H1 (cell line): ENCODE data around the gene RHBDF2. TPM values are rescaled to one million over a fixed set of nuclear protein-coding genes. Genes with fewer than 3 reads are reported as not detected.

ENCODE experiments used
- CTCF ChIA-PET: fragments of 300-600 bp; sonication (Branson Sonifier 250); formaldehyde crosslinking; loops from one replicate; lab custom pipeline; 2021; ENCODE audit not compliant: partially characterized antibody; lab: Charles Lee
- POLR2A ChIA-PET: fragments of 300-600 bp; sonication (Branson Sonifier 250); formaldehyde crosslinking; loops from one replicate; lab custom pipeline; 2021; ENCODE audit warnings: inconsistent platforms; ENCODE audit not compliant: partially characterized antibody; lab: Charles Lee
- DNase-seq, 2 experiments: peaks; one replicate each; pipeline versions ENCODE4 v3.0.0 to v3.0.0-alpha.2; 2010 to 2022; ENCODE audit warnings: low spot score in 2 of 2, low read depth in 1 of 2, mixed read lengths in 1 of 2
- FAIRE-seq: peaks from 2 replicates; lab custom pipeline; 2011; peaks lifted over from hg19 to GRCh38; lab: Jason Lieb, UNC
- H2AFZ ChIP-seq: 2 replicates; pipeline ENCODE4 v1.8.1; 2012; ENCODE audit warnings: low read length, inconsistent platforms
- H2AK5ac ChIP-seq: 2 replicates; pipeline ENCODE4 v1.6.1; 2013; ENCODE audit warnings: low read depth, low read length
- H2BK120ac ChIP-seq: replicated peaks from 2 replicates; pipeline ENCODE3; 2013; ENCODE audit warnings: low read depth, low read length, inconsistent platforms
- H2BK12ac ChIP-seq: 2 replicates; pipeline ENCODE4 v1.6.1; 2013; ENCODE audit warnings: low read depth, low read length
- H2BK15ac ChIP-seq: 2 replicates; pipeline ENCODE4 v1.6.1; 2013; ENCODE audit warnings: low read length
- H2BK20ac ChIP-seq: 2 replicates; pipeline ENCODE4 v1.6.1; 2013; ENCODE audit warnings: low read length
- H2BK5ac ChIP-seq: 2 replicates; pipeline ENCODE4 v1.6.1; 2013; ENCODE audit warnings: low read depth, low read length
- H3K14ac ChIP-seq: 2 replicates; pipeline ENCODE4 v1.6.1; 2013; ENCODE audit warnings: inconsistent platforms; ENCODE audit not compliant: insufficient read length
- H3K18ac ChIP-seq: 2 replicates; pipeline ENCODE4 v1.6.1; 2013; ENCODE audit warnings: low read length; ENCODE audit errors: extremely low read depth
- H3K23ac ChIP-seq: 2 replicates; pipeline ENCODE4 v1.6.1; 2013; ENCODE audit warnings: inconsistent platforms; ENCODE audit not compliant: insufficient read length
- H3K23me2 ChIP-seq: 2 replicates; pipeline ENCODE4 v1.6.1; 2013; ENCODE audit warnings: low read depth, low read length
- H3K27ac ChIP-seq: 2 replicates; pipeline ENCODE4 v1.6.1; 2011; ENCODE audit warnings: low read depth, low read length, inconsistent platforms
- H3K27me3 ChIP-seq, 4 experiments: replicated peaks in 1 of 4; 1 replicate in 1 of 4; 2 replicates in 3 of 4; pipeline versions ENCODE4 v1.6.1 to v1.8.1; 2011 to 2013; ENCODE audit warnings: low read length in 3 of 4, mild to moderate bottlenecking in 3 of 4, inconsistent platforms in 2 of 4, mixed read lengths in 2 of 4, moderate library complexity in 1 of 4; ENCODE audit not compliant: control insufficient read depth in 3 of 4, insufficient read depth in 3 of 4; ENCODE audit errors: extremely low read depth in 1 of 4
- H3K36me3 ChIP-seq, 4 experiments: 2 replicates each; pipeline versions ENCODE4 v1.6.1 to v1.8.1; 2011 to 2013; ENCODE audit warnings: mild to moderate bottlenecking in 4 of 4, low read length in 3 of 4, moderate library complexity in 2 of 4, control low read depth in 1 of 4, inconsistent platforms in 1 of 4; ENCODE audit not compliant: insufficient read depth in 4 of 4, control insufficient read depth in 2 of 4
- H3K4ac ChIP-seq: replicated peaks from 2 replicates; pipeline ENCODE3; 2013; ENCODE audit warnings: low read length, low read depth, mixed read lengths, inconsistent platforms; ENCODE audit not compliant: insufficient read length
- H3K4me1 ChIP-seq, 4 experiments: replicated peaks in 1 of 4; 1 replicate in 1 of 4; 2 replicates in 3 of 4; pipeline versions ENCODE4 v1.6.1 to v1.8.1; 2011 to 2013; ENCODE audit warnings: low read length in 3 of 4, inconsistent platforms in 2 of 4, mixed read lengths in 1 of 4; ENCODE audit not compliant: insufficient read depth in 4 of 4, control insufficient read depth in 3 of 4
- H3K4me2 ChIP-seq, 2 experiments: 2 replicates each; pipeline versions ENCODE4 v1.6.1 to v1.8.1; 2011 to 2013; ENCODE audit warnings: low read depth in 2 of 2, low read length in 2 of 2, control low read depth in 1 of 2, inconsistent platforms in 1 of 2, mild to moderate bottlenecking in 1 of 2; ENCODE audit not compliant: insufficient read depth in 1 of 2
- H3K4me3 ChIP-seq, 4 experiments: fragments of 200-600, 300-600 bp in 1 of 4; sonication (generic), shearing (Covaris generic), sonication (Bioruptor Twin) in 1 of 4; 2 replicates each; pipeline versions ENCODE4 v1.5.1 to v1.8.1; 2011 to 2016; ENCODE audit warnings: low read length in 4 of 4, low read depth in 3 of 4, control low read depth in 2 of 4, inconsistent platforms in 2 of 4, mild to moderate bottlenecking in 2 of 4, mixed read lengths in 1 of 4, moderate library complexity in 1 of 4; ENCODE audit not compliant: insufficient read depth in 2 of 4; ENCODE audit errors: extremely low read depth in 1 of 4
- H3K56ac ChIP-seq: replicated peaks from 2 replicates; pipeline ENCODE3; 2013; ENCODE audit warnings: low read depth, mild to moderate bottlenecking, mixed read lengths, low read length, inconsistent platforms; ENCODE audit not compliant: insufficient read length
- H3K79me1 ChIP-seq: 2 replicates; pipeline ENCODE4 v1.6.1; 2013; ENCODE audit warnings: low read depth, low read length, control low read depth
- H3K79me2 ChIP-seq, 2 experiments: 2 replicates each; pipeline versions ENCODE4 v1.6.1 to v1.8.1; 2012 to 2013; ENCODE audit warnings: low read length in 2 of 2, mild to moderate bottlenecking in 2 of 2, inconsistent platforms in 1 of 2; ENCODE audit not compliant: insufficient read depth in 2 of 2, control insufficient read depth in 1 of 2
- H3K9ac ChIP-seq, 4 experiments: replicated peaks in 1 of 4; 1 replicate in 1 of 4; 2 replicates in 3 of 4; pipeline versions ENCODE4 v1.6.1 to v1.8.1; 2011 to 2013; ENCODE audit warnings: low read depth in 3 of 4, low read length in 3 of 4, control low read depth in 2 of 4, mild to moderate bottlenecking in 2 of 4, moderate library complexity in 2 of 4, inconsistent platforms in 1 of 4; ENCODE audit errors: extremely low read depth in 1 of 4
- H3K9me3 ChIP-seq, 2 experiments: 2 replicates each; pipeline versions ENCODE4 v1.6.1 to v1.8.1; 2012 to 2013; ENCODE audit warnings: mild to moderate bottlenecking in 2 of 2, moderate library complexity in 2 of 2, control low read depth in 1 of 2, inconsistent platforms in 1 of 2, low read depth in 1 of 2, low read length in 1 of 2, mixed read lengths in 1 of 2; ENCODE audit not compliant: insufficient read depth in 2 of 2
- H4K20me1 ChIP-seq, 2 experiments: replicated peaks in 1 of 2; 2 replicates each; pipeline versions ENCODE3 to v1.8.1; 2011 to 2013; ENCODE audit warnings: inconsistent platforms in 2 of 2, low read length in 2 of 2, mild to moderate bottlenecking in 1 of 2; ENCODE audit not compliant: insufficient read depth in 2 of 2, control insufficient read depth in 1 of 2
- H4K5ac ChIP-seq: 2 replicates; pipeline ENCODE4 v1.6.1; 2013; ENCODE audit warnings: low read length, low read depth, mixed read lengths, inconsistent platforms; ENCODE audit not compliant: insufficient read length
- H4K8ac ChIP-seq: 2 replicates; pipeline ENCODE4 v1.8.0; 2013; ENCODE audit warnings: mild to moderate bottlenecking, moderate library complexity, low read length, inconsistent platforms; ENCODE audit not compliant: insufficient read depth; ENCODE audit errors: extremely low read depth
- H4K91ac ChIP-seq: replicated peaks from 2 replicates; pipeline ENCODE3; 2013; ENCODE audit warnings: low read length, mixed read lengths, inconsistent platforms; ENCODE audit not compliant: insufficient read length
- CBX8 ChIP-seq: fragments of 300-800, 300-1000 bp; sonication (generic); IDR thresholded peaks from 2 replicates; pipeline ENCODE4 v1.7.1; 2016; ENCODE audit warnings: low read depth, low read length, borderline replicate concordance
- CHD2 ChIP-seq: IDR thresholded peaks from 2 replicates; pipeline ENCODE4 v1.6.1; 2012; ENCODE audit warnings: low read length, improper control_type of control experiment
- CREB1 ChIP-seq: IDR thresholded peaks from 2 replicates; pipeline ENCODE4 v1.6.1; 2012; ENCODE audit warnings: inconsistent platforms
- EP300 ChIP-seq, 2 experiments: IDR thresholded peaks; 1 replicate in 1 of 2; 2 replicates in 1 of 2; pipeline ENCODE4 v1.6.1; 2011 to 2012; ENCODE audit warnings: low read depth in 2 of 2, low read length in 2 of 2, mild to moderate bottlenecking in 2 of 2, borderline replicate concordance in 1 of 2, inconsistent platforms in 1 of 2, moderate library complexity in 1 of 2
- GTF2F1 ChIP-seq: IDR thresholded peaks from 2 replicates; pipeline ENCODE4 v1.6.1; 2012; ENCODE audit warnings: low read depth, low read length, improper control_type of control experiment, borderline replicate concordance
- HDAC6 ChIP-seq: IDR thresholded peaks from one replicate; pipeline ENCODE4 v1.7.1; 2012; ENCODE audit warnings: low read depth, mild to moderate bottlenecking, inconsistent platforms, low read length, moderate library complexity
- JUN ChIP-seq: IDR thresholded peaks from 2 replicates; pipeline ENCODE4 v1.6.1; 2011; ENCODE audit warnings: low read depth, mild to moderate bottlenecking, improper control_type of control experiment, low read length
- RFX5 ChIP-seq: IDR thresholded peaks from 2 replicates; pipeline ENCODE4 v1.6.1; 2011; ENCODE audit warnings: low read depth, low read length, improper control_type of control experiment, borderline replicate concordance
- RXRA ChIP-seq: IDR thresholded peaks from 2 replicates; pipeline ENCODE4 v1.6.1; 2011; ENCODE audit warnings: low read depth, mild to moderate bottlenecking, low read length, moderate library complexity; ENCODE audit not compliant: insufficient read depth
- SIRT6 ChIP-seq: IDR thresholded peaks from one replicate; pipeline ENCODE4 v1.7.1; 2012; ENCODE audit warnings: low read length, inconsistent platforms
- SP1 ChIP-seq: IDR thresholded peaks from 2 replicates; pipeline ENCODE4 v1.6.1; 2011; ENCODE audit warnings: low read depth, low read length
- WGBS, 2 experiments: shearing (Covaris generic) in 1 of 2; methylation state at CpG; one replicate each; pipeline versions ENCODE4 v1.1.6 to v1.1.7; 2013 to 2015; ENCODE audit warnings: low lambda C conversion rate in 2 of 2, mixed read lengths in 2 of 2, inconsistent platforms in 1 of 2, low coverage in 1 of 2, missing lambda C conversion rate in 1 of 2; ENCODE audit not compliant: insufficient replicate concordance in 2 of 2, insufficient coverage in 1 of 2, insufficient read length in 1 of 2; ENCODE audit errors: extremely low coverage in 1 of 2, missing lambda C conversion rate in 1 of 2; 5-methylcytosine and 5-hydroxymethylcytosine counted together
- polyA plus RNA-seq, 7 experiments: library from polyadenylated mRNA; depleted of rRNA in 3 of 7; stranded (reverse) in 5 of 7; unstranded in 2 of 7; fragments of >200 nt in 5 of 7; fragments of 200-250 nt in 2 of 7; gene quantifications; 1 replicate in 5 of 7; 2 replicates in 1 of 7; 4 replicates in 1 of 7; pipeline versions ENCODE4 v1.2.1 to v1.2.3, GENCODE V29; 2011 to 2013; ENCODE audit warnings: missing spikeins in 2 of 7, mixed read lengths in 2 of 7
- total RNA-seq: library from RNA; stranded (reverse); fragmentation: NEBNext Ultra II Directional; extraction: Animal tissue kit (Norgen Biotek cat#: 25700); gene quantifications from 2 replicates; pipeline ENCODE4 v1.2.1, GENCODE V29; 2021
- TF ChIP-seq, protein P1 (sequence below): IDR thresholded peaks from 2 replicates; pipeline ENCODE4 v1.6.1; 2012; ENCODE audit warnings: low read length, inconsistent platforms

RHBDF2 gene
- total and polyA plus RNA-seq, 2 of the 8 experiments (the other 6 are each of a cell fraction or from before 2014, with no cell fraction given), result 21.2 to 25.9 TPM

DNA sequence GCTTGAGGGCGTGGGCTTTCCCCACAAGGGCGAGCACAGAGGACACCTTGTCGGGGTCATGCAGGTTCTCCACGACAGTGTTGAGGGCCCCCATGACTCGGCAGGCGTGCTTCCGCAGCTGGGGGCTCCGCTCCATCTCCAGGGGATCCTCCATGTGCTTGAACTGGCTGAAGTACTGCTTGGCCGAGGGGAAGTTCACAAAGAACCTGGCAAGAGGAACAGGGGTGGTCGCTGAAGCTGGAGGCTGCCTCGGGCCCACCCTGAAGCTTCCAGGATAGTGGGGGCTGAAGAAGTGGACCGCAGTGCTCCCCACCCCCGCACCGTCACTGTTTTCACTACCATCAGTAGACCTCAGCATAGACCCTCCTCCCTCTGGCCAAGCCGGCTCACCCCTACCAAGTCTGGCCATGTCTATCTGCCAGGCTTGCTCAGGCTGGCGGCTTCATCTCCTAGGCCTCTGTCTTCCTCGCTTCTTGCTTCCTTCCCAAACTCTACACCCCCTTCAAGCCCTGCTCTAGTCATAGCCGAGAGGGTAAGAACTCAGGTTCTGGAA, 30.3 kb upstream of the RHBDF2 start:
- Histone ChIP-seq H3K27me3 (peaks cover 0 to 13% (median 5%) of the 10 kb centered on the region in 4 experiments; a peak in 5 of 7 replicates), H3K36me3 (no peaks in the 10 kb centered on the region), H4K91ac (no peak overlapping the region), H3K9me3 (no peaks in the 10 kb centered on the region), H2BK5ac (no peak overlapping the region), H2AFZ (no peak overlapping the region), H3K4me3 (no peak overlapping the region), H3K14ac (no peak overlapping the region), H3K4ac (no peak overlapping the region), H3K4me2 (no peak overlapping the region), H2BK15ac (0 out of 2 replicates have a peak overlapping the region, but pooled peaks have one; percentile 72), H3K79me1 (no peaks in the 10 kb centered on the region), H2BK12ac (peak overlapping the region; percentile 80; the same call in 1 of the 2 replicates), H2BK120ac (no peak overlapping the region), H2BK20ac (no peak overlapping the region), H4K5ac (no peak overlapping the region), H3K79me2 (no peaks in the 10 kb centered on the region), H3K9ac (no peak overlapping the region), H2AK5ac (no peak overlapping the region), H3K27ac (no peak overlapping the region), H3K23ac (no peak overlapping the region), H4K8ac (no peak overlapping the region), H3K4me1 (peaks cover 0 to 27% (median 21%) of the 10 kb centered on the region in 4 experiments; a peak in 6 of 7 replicates), H3K18ac (no peak overlapping the region), H3K56ac (no peak overlapping the region), H4K20me1 (no peaks in the 10 kb centered on the region), H3K23me2 (no peaks in the 10 kb centered on the region)
- ChIA-PET CTCF (interaction anchor here (3.0 to 4.9 kb wide), 2 partner anchors 13 to 26 kb away, joined by 9 to 41 read pairs; no protein-coding TSS in a partner anchor), POLR2A (interaction anchor here (1.3 to 5.1 kb wide), 5 partner anchors 8 to 140 kb away, joined by 3 to 30 read pairs (median 3); partner anchors contain the start of gene PRCD)
- DNase-seq (no peak), FAIRE-seq (no peak)
- 87% methylated on average over 18 of the region's 18 CpGs; no CpG with 5 or more reads in 1 of the 2 experiments for WGBS, 2 experiments
- TF ChIP-seq RFX5 (no peak), HDAC6 (no peak), CBX8 (no peak), SIRT6 (no peak), RXRA (no peak), CREB1 (no peak), SP1 (no peak), CHD2 (no peak), GTF2F1 (no peak), EP300 (IDR thresholded peaks at IDR 0.05; ENCODE audit: borderline replicate concordance in 1 of 2, low read depth in 2 of 2, low read length in 2 of 2) (no peak), JUN (no peak)
- TF ChIP-seq, protein P1, sequence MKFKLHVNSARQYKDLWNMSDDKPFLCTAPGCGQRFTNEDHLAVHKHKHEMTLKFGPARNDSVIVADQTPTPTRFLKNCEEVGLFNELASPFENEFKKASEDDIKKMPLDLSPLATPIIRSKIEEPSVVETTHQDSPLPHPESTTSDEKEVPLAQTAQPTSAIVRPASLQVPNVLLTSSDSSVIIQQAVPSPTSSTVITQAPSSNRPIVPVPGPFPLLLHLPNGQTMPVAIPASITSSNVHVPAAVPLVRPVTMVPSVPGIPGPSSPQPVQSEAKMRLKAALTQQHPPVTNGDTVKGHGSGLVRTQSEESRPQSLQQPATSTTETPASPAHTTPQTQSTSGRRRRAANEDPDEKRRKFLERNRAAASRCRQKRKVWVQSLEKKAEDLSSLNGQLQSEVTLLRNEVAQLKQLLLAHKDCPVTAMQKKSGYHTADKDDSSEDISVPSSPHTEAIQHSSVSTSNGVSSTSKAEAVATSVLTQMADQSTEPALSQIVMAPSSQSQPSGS, result no peak
